Activated B cell treated with CpG ODN at 0.5 μM for 24 hours (primary cell): Measurements from ENCODE around the gene SH3D19. TPM values are rescaled to one million over a fixed set of nuclear protein-coding genes. Genes with fewer than 3 reads are reported as not detected.

Experiments
- ATAC-seq: fragments of 200-7000 bp; cut with Tn5 transposase; one replicate; pipeline ENCODE4 v1.10.0; 2021; ENCODE audit warnings: low read depth, mild to moderate bottlenecking, moderate library complexity
- CTCF ChIA-PET: fragments of 350-600 bp; sonication (Branson Sonifier 250); formaldehyde crosslinking; loops from one replicate; lab custom pipeline; 2021; ENCODE audit warnings: antibody characterized with exemption; lab: Charles Lee
- POLR2A ChIA-PET: fragments of 350-600 bp; sonication (Branson Sonifier 250); formaldehyde crosslinking; loops from one replicate; lab custom pipeline; 2021; ENCODE audit warnings: antibody characterized with exemption; lab: Charles Lee
- DNase-seq: peaks from one replicate; pipeline ENCODE4 v3.0.0; 2022
- H3K27ac Mint-ChIP-seq: one replicate; pipeline ENCODE4 v1.8.0; 2020; ENCODE audit warnings: mixed read lengths
- H3K27me3 Mint-ChIP-seq: one replicate; pipeline ENCODE4 v1.8.0; 2021; ENCODE audit warnings: mixed read lengths
- H3K36me3 Mint-ChIP-seq: one replicate; pipeline ENCODE4 v1.8.0; 2021; ENCODE audit warnings: low read depth, mixed read lengths
- H3K4me1 Mint-ChIP-seq: one replicate; pipeline ENCODE4 v1.8.0; 2021; ENCODE audit warnings: mixed read lengths
- H3K4me3 Mint-ChIP-seq: one replicate; pipeline ENCODE4 v1.8.0; 2020; ENCODE audit warnings: mild to moderate bottlenecking, mixed read lengths
- H3K9me3 Mint-ChIP-seq: one replicate; pipeline ENCODE4 v1.8.0; 2020; ENCODE audit warnings: mixed read lengths
- intact Hi-C: fragments of 100-400 bp; cut with micrococcal nuclease; formaldehyde crosslinking; loops from one replicate; pipeline ENCODE4 v1.15.1; 2024
- total RNA-seq: library from RNA; stranded (reverse); gene quantifications from 2 replicates; pipeline ENCODE4 v1.2.3, GENCODE V29; 2022
- TF ChIP-seq, protein P1 (sequence below): fragments of 200-600 bp; IDR thresholded peaks from one replicate; pipeline ENCODE4 v1.8.0; 2022; ENCODE audit warnings: antibody characterized with exemption, mild to moderate bottlenecking

The SH3D19 gene
- total RNA-seq, 1 donor from 2014 or later, result not detected

DNA sequence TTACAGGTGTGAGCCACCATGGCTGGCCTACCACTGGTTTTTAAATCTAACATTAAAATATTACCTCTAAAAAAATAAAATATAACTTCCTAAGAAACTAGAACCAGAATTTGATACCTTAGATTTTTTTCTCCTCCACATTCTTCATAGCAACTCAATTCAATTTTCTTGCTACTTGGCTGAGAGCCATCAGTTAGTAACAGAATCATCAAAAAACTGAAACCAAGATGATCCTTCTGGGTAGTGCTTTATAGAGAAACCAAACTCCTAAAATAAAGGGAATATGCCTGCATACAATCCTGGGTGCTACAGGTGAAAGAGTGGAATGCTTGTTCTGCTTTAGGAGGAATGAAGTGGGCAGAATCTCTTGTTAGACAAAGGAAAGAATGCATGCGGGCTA is 161.6 kb downstream of the SH3D19 start:
- DNase-seq (no peak), ATAC-seq (no peak)
- H3K4me1 Mint-ChIP-seq, result no peaks in the 10 kb centered on the region
- peaks cover 8% of the 10 kb centered on the region for H3K27me3 Mint-ChIP-seq
- intact Hi-C loops, result no loop called here
- ChIA-PET POLR2A (no interaction called here), CTCF (no interaction called here)
- TF ChIP-seq, protein P1, sequence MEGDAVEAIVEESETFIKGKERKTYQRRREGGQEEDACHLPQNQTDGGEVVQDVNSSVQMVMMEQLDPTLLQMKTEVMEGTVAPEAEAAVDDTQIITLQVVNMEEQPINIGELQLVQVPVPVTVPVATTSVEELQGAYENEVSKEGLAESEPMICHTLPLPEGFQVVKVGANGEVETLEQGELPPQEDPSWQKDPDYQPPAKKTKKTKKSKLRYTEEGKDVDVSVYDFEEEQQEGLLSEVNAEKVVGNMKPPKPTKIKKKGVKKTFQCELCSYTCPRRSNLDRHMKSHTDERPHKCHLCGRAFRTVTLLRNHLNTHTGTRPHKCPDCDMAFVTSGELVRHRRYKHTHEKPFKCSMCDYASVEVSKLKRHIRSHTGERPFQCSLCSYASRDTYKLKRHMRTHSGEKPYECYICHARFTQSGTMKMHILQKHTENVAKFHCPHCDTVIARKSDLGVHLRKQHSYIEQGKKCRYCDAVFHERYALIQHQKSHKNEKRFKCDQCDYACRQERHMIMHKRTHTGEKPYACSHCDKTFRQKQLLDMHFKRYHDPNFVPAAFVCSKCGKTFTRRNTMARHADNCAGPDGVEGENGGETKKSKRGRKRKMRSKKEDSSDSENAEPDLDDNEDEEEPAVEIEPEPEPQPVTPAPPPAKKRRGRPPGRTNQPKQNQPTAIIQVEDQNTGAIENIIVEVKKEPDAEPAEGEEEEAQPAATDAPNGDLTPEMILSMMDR, result no peak
- H3K27ac Mint-ChIP-seq, result no peak overlapping the region
- no peaks in the 10 kb centered on the region for H3K9me3 Mint-ChIP-seq
- H3K4me3 Mint-ChIP-seq, result no peak overlapping the region
- no peaks in the 10 kb centered on the region for H3K36me3 Mint-ChIP-seq

DNA sequence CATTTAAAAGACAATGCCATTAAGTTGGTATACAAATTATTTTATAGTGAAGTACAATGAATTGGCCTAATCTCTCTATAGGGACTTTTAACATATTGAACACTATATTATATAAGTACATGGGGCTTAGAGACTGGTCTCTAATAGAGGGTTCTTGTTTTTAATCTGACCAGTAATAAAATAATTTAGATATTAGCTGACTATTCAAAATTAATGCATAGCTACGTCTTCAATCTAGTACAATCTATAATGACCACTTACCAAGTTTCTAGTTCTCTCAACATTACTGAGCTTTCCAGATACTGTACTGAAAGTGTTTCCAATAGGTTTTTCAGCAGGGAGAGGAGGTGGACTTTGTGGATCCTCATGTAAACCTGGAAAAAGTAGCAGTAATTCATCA is 166.4 kb downstream of the SH3D19 start:
- no peak overlapping the region for H3K27ac Mint-ChIP-seq
- intact Hi-C loops, result no loop called here
- DNase-seq, result no peak
- TF ChIP-seq, protein P1, result no peak
- peaks cover 2% of the 10 kb centered on the region for H3K9me3 Mint-ChIP-seq
- ChIA-PET CTCF (no interaction called here), POLR2A (no interaction called here)
- no peaks in the 10 kb centered on the region for H3K36me3 Mint-ChIP-seq
- ATAC-seq, result no peak
- no peak overlapping the region for H3K4me3 Mint-ChIP-seq
- no peaks in the 10 kb centered on the region for H3K4me1 Mint-ChIP-seq
- peaks cover 8% of the 10 kb centered on the region for H3K27me3 Mint-ChIP-seq

DNA sequence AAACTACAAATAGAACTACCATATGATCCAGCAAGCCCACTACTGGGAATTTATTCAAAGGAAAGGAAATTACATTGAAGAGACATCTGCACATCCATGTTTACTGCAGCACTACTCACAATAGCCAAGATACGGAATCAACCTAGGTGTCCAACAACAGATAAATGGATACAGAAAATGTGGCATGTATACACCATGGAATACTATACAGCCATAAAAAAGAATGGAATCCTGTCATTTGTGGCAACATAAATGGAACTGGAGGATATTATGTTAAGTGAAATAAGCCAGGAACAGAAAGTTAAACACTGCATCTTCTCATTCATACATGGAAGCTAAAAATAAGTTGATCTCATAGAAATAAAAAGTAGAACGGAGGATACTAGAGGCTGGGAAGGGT is 167.9 kb downstream of the SH3D19 start:
- ATAC-seq (no peak), DNase-seq (no peak)
- intact Hi-C loops, result no loop called here
- no peaks in the 10 kb centered on the region for H3K36me3 Mint-ChIP-seq
- H3K4me3 Mint-ChIP-seq, result no peak overlapping the region
- TF ChIP-seq, protein P1, result no peak
- CTCF ChIA-PET, result no interaction called here
- H3K27me3 Mint-ChIP-seq, result peaks cover 6% of the 10 kb centered on the region
- no peaks in the 10 kb centered on the region for H3K4me1 Mint-ChIP-seq
- POLR2A ChIA-PET, result no interaction called here
- no peak overlapping the region for H3K27ac Mint-ChIP-seq
- peaks cover 2% of the 10 kb centered on the region for H3K9me3 Mint-ChIP-seq

DNA sequence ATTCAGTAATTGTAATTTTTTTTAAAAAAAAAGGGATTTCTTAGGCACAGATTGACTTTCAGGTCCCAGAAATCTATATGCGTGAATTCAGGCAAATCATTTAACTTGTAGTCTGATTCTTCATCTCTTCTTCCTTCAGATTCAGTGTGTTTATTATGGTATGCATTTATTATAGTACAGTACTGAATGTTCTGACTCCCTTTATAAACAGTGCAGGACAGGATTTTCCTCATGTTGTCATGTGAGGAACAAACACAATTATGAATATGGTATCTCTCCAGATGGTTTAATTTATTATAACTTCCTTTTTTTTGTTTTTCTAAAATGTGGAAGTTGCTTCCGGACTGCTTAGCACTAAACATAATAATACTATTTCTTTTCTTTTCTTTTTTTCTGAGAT is 171.8 kb downstream of the SH3D19 start:
- Mint-ChIP-seq H3K36me3 (no peaks in the 10 kb centered on the region), H3K4me3 (no peak overlapping the region), H3K4me1 (no peaks in the 10 kb centered on the region), H3K27me3 (peaks cover 8% of the 10 kb centered on the region), H3K9me3 (peaks cover 2% of the 10 kb centered on the region), H3K27ac (no peak overlapping the region)
- no peak for ATAC-seq
- intact Hi-C loops, result no loop called here
- ChIA-PET CTCF (no interaction called here), POLR2A (no interaction called here)
- TF ChIP-seq, protein P1, result no peak
- DNase-seq, result no peak

DNA sequence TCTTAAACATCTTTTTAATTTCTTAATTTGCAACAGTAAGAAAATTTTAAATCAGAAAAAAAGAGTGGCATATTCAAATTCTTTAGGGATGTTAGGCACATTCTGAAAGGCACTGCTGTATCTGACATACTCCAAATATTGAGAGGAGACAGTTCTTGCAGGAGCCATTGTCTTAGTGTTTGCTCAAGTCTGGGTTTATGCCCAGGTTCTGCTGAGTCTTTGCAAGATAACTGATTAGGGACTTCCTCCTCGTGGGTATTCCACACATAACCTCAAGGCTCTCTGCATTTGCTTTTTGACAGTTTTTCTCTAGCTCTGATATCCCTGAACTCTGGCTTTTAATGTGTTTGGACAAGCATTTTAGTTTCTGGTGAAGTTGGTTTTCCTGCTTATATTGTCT is 173.4 kb downstream of the SH3D19 start:
- ChIA-PET CTCF (interaction anchor here (0.8 kb wide), 1 partner anchor 35 kb away, joined by 3 read pairs; no protein-coding TSS in a partner anchor), POLR2A (no interaction called here)
- TF ChIP-seq, protein P1, result no peak
- H3K27me3 Mint-ChIP-seq, result peaks cover 8% of the 10 kb centered on the region
- no peaks in the 10 kb centered on the region for H3K36me3 Mint-ChIP-seq
- no peak overlapping the region for H3K27ac Mint-ChIP-seq
- no peaks in the 10 kb centered on the region for H3K4me1 Mint-ChIP-seq
- DNase-seq (no peak), ATAC-seq (no peak)
- H3K4me3 Mint-ChIP-seq, result no peak overlapping the region
- H3K9me3 Mint-ChIP-seq, result no peaks in the 10 kb centered on the region
- intact Hi-C loops, result no loop called here
